Naive thymus-derived CD8-positive, alpha-beta T cell (primary cell): ENCODE results near the gene UBA52. TPM values are rescaled to one million over a fixed set of nuclear protein-coding genes. Genes with fewer than 3 reads are reported as not detected.
"Not testable (repeated sequence)": the region's sequence is repeated elsewhere in the genome, so short reads cannot be mapped to it uniquely, and the experiment has no call there.

Experiments
- ATAC-seq, 2 donors: fragments of 150-1000 bp; cut with Tn5 transposase in 1 of 2; sonication (Bioruptor Pico), chemical (Tn5 transposase) in 1 of 2; 1 replicate in 1 of 2; 2 replicates in 1 of 2; pipeline ENCODE4 v1.10.0; 2021; ENCODE audit warnings: mild to moderate bottlenecking in 2 of 2, moderate library complexity in 2 of 2
- POLR2A ChIA-PET: fragments of 350-600 bp; sonication (Branson Sonifier 250); formaldehyde crosslinking; loops from one replicate; lab custom pipeline; 2021; ENCODE audit warnings: antibody characterized with exemption; lab: Charles Lee
- DNase-seq, 10 donors: peaks; one replicate each; pipeline versions ENCODE4 v3.0.0 to v3.0.0-alpha.2; 2020 to 2022
- H3K27ac Mint-ChIP-seq, 10 donors: one replicate each; pipeline ENCODE4 v1.8.0; 2020 to 2022; ENCODE audit warnings: mild to moderate bottlenecking in 10 of 10, mixed read lengths in 10 of 10, moderate library complexity in 4 of 10, inconsistent platforms in 1 of 10
- H3K27me3 Mint-ChIP-seq, 5 donors: one replicate each; pipeline ENCODE4 v1.8.0; 2021 to 2022; ENCODE audit warnings: mixed read lengths in 5 of 5
- H3K36me3 Mint-ChIP-seq, 3 donors: one replicate each; pipeline ENCODE4 v1.8.0; 2020 to 2022; ENCODE audit warnings: mixed read lengths in 3 of 3, mild to moderate bottlenecking in 2 of 3, inconsistent platforms in 1 of 3
- H3K4me1 Mint-ChIP-seq, 4 donors: one replicate each; pipeline ENCODE4 v1.8.0; 2021 to 2022; ENCODE audit warnings: mixed read lengths in 4 of 4
- H3K4me3 Mint-ChIP-seq, 10 donors: one replicate each; pipeline ENCODE4 v1.8.0; 2020 to 2022; ENCODE audit warnings: mild to moderate bottlenecking in 10 of 10, mixed read lengths in 10 of 10, moderate library complexity in 6 of 10, inconsistent platforms in 1 of 10
- H3K9me3 Mint-ChIP-seq, 9 donors: one replicate each; pipeline ENCODE4 v1.8.0; 2020 to 2022; ENCODE audit warnings: mixed read lengths in 9 of 9, mild to moderate bottlenecking in 3 of 9, inconsistent platforms in 1 of 9, moderate library complexity in 1 of 9
- polyA plus RNA-seq, 3 donors: library from polyadenylated mRNA; unstranded; fragments of 300-500 nt; fragmentation: Illumina TruSeq; gene quantifications; one replicate each; pipeline ENCODE4 v1.2.3, GENCODE V29; 2021
- total RNA-seq, 8 experiments: library from RNA in 2 of 8; stranded (reverse) in 2 of 8; gene quantifications; one replicate each; pipeline ENCODE4 v1.2.3 and lab custom pipeline; 2021 to 2026

UBA52 gene
- total and polyA plus RNA-seq, 5 experiments from 2014 or later: 1,743 to 2,077 (median 1,986) TPM

- Mint-ChIP-seq H3K4me3 (peak overlapping the region in 1 of 10 donors; percentile 26), H3K27ac (no peak overlapping the region), H3K4me1 (peaks cover 9 to 20% (median 18%) of the 10 kb centered on the region in 4 donors), H3K36me3 (peaks cover 0 to 57% (median 11%) of the 10 kb centered on the region in 3 donors), H3K9me3 (no peaks in the 10 kb centered on the region), H3K27me3 (no peaks in the 10 kb centered on the region)
- ATAC-seq (no peak), DNase-seq (no peak)
- POLR2A ChIA-PET: interaction anchor here (0.9 to 1.1 kb wide), 3 partner anchors 12 to 50 kb away, joined by 3 to 4 read pairs (median 4); partner anchors contain the start of gene KXD1
Measured at GRCh38 chr19:18538115-18538514, 33.5 kb upstream of the UBA52 start.

DNA sequence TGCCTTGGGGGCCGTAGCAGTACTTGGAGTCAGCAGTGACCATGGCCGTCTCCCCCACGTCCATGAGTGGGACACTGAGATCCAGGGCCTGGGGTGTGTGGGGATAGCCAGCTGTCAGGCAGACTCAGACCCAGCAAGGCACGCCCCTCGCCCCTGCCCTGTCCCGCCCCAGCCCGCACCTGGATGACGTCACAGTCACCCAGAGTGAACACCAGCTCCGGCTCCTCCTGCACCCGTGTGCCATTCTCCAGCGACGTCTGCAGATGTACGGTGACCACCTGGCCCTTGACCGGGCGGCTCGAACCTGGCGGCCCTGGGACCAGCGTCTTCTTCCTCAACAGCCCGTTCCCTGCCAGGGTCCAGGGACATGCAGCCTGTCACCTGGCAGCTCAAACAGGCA, 32.3 kb upstream of the UBA52 start:
- H3K27me3 Mint-ChIP-seq: no peaks in the 10 kb centered on the region
- no peak overlapping the region for H3K27ac Mint-ChIP-seq
- H3K36me3 Mint-ChIP-seq: peaks cover 0 to 52% (median 9%) of the 10 kb centered on the region in 3 donors
- ATAC-seq (no peak), DNase-seq (no peak)
- H3K9me3 Mint-ChIP-seq: no peaks in the 10 kb centered on the region
- POLR2A ChIA-PET: interaction anchor here (0.7 kb wide), 1 partner anchor 83 kb away, joined by 6 read pairs; no protein-coding TSS in a partner anchor
- H3K4me3 Mint-ChIP-seq: no peak overlapping the region
- peaks cover 12 to 28% (median 24%) of the 10 kb centered on the region in 4 donors for H3K4me1 Mint-ChIP-seq

DNA sequence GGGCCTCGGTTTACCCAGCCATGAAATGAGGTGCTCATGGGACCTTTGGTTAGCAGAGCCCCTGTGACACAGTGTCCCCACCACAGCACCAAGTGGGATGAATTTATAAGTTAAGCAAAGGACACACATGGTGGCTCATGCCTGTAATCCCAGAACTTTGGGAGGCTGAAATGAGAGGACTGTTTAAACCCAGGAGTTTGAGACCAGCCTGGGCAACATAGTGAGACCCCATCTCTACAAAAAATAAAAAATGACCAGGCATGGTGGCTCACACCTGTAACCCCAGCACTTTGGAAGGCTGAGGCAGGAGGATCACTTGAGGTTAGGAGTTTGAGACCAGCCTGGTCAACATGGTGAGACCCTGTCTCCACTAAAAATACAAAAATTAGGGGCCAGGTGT, 31.5 kb upstream of the UBA52 start:
- DNase-seq, H3K9me3 Mint-ChIP-seq, ATAC-seq, H3K27me3 Mint-ChIP-seq: not testable (repeated sequence)
- peaks cover 11 to 31% (median 30%) of the 10 kb centered on the region in 4 donors for H3K4me1 Mint-ChIP-seq
- peak overlapping the region in 3 of 10 donors; percentile 18 to 69 (median 37) for H3K27ac Mint-ChIP-seq
- peaks cover 0 to 49% (median 9%) of the 10 kb centered on the region in 3 donors for H3K36me3 Mint-ChIP-seq
- POLR2A ChIA-PET: interaction anchor here (0.7 kb wide), 1 partner anchor 117 kb away, joined by 3 read pairs; no protein-coding TSS in a partner anchor
- H3K4me3 Mint-ChIP-seq: peak overlapping the region in 1 of 10 donors; percentile 22

DNA sequence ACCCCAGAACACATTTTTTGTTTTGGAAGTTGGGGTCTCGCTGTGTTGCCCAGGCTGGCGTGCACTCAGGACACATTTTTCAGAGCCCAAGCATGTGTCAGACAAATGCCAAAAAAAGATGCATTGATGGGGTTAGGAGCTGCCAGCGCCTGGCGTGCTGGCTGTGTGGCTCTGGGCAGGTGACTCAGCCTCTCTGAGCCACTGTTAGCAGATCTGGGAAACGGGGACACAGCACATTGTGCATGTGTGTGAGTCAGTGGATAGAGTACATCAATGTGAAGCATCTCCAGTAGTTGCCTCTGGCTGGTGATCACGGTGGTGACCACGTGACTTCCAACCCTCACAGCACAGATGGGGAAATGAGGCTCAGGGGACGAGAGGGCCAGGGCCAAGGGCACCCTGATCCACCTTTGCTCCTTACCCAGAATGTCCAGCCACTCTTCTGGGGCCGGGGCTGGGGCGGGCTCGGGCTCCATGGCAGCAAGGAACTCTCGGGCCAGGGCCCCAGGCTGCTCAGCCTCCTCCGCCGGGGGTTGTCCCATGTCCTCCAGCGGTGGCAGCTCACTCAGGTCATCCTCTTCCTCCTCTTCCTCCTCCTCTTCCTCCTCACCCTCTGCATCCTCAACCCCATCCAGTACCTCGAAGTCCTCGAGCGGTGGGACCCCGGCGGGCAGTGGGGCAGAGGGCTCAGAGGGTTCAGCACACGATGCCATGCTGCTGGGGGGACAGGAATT, 30.2 kb upstream of the UBA52 start:
- H3K9me3 Mint-ChIP-seq: no peaks in the 10 kb centered on the region
- peak overlapping the region; percentile 3 to 93 (median 60) for H3K4me3 Mint-ChIP-seq
- H3K27me3 Mint-ChIP-seq: no peaks in the 10 kb centered on the region
- no peak for DNase-seq
- H3K4me1 Mint-ChIP-seq: peaks cover 9 to 37% (median 30%) of the 10 kb centered on the region in 4 donors
- H3K36me3 Mint-ChIP-seq: peaks cover 0 to 38% (median 5%) of the 10 kb centered on the region in 3 donors
- ATAC-seq: no peak
- POLR2A ChIA-PET: interaction anchor here (1.2 to 2.1 kb wide), 8 partner anchors 10 to 72 kb away, joined by 3 to 18 read pairs (median 8); partner anchors contain the start of genes ELL, KXD1 and UBA52
- peak overlapping the region in 9 of 10 donors; percentile 25 to 97 (median 93) for H3K27ac Mint-ChIP-seq

GRCh38 chr19:18541992-18542940, 29.4 kb upstream of the UBA52 start:
- ATAC-seq: peak; percentile 3 to 17
- Mint-ChIP-seq H3K27ac (peak overlapping the region; percentile 82 to 97 (median 94)), H3K36me3 (peaks cover 0 to 31% (median 2%) of the 10 kb centered on the region in 3 donors), H3K4me3 (peak overlapping the region; percentile 83 to 93 (median 89)), H3K9me3 (no peaks in the 10 kb centered on the region), H3K4me1 (peaks cover 7 to 37% (median 30%) of the 10 kb centered on the region in 4 donors), H3K27me3 (no peaks in the 10 kb centered on the region)
- DNase-seq: peak in 1 of 10 donors; percentile 16
- POLR2A ChIA-PET: interaction anchor here (0.6 to 2.1 kb wide), 14 partner anchors 9 to 693 kb away, joined by 3 to 18 read pairs (median 5); partner anchors contain the start of genes ELL, KXD1, REX1BD and UBA52

GRCh38 chr19:18542941-18543813, 28.5 kb upstream of the UBA52 start, which contains the start of gene FKBP8:
Gene FKBP8 (minus strand): TSS chr19:18543573. CDS start chr19:18541970, 1,603 bp downstream.
- no peaks in the 10 kb centered on the region for H3K9me3 Mint-ChIP-seq
- POLR2A ChIA-PET: interaction anchor here (0.6 to 2.8 kb wide), 19 partner anchors 10 to 694 kb away, joined by 3 to 29 read pairs (median 6); partner anchors contain the start of genes ELL, KXD1, REX1BD and UBA52
- H3K4me1 Mint-ChIP-seq: peaks cover 7 to 36% (median 30%) of the 10 kb centered on the region in 4 donors
- ATAC-seq (peak; percentile 98), DNase-seq (peak; percentile 85 to 96 (median 91))
- H3K36me3 Mint-ChIP-seq: peaks cover 0 to 31% (median 2%) of the 10 kb centered on the region in 3 donors
- H3K4me3 Mint-ChIP-seq: peak within 1 kb of the TSS; percentile 86 to 94 (median 92)
- no peaks in the 10 kb centered on the region for H3K27me3 Mint-ChIP-seq
- H3K27ac Mint-ChIP-seq: peak within 1 kb of the TSS; percentile 90 to 98 (median 95)

GRCh38 chr19:18543814-18544475, 27.7 kb upstream of the UBA52 start:
- POLR2A ChIA-PET: interaction anchor here (0.8 to 2.8 kb wide), 6 partner anchors 13 to 288 kb away, joined by 4 to 29 read pairs (median 10); partner anchors contain the start of genes ELL, KXD1, REX1BD and UBA52
- DNase-seq: peak in 9 of 10 donors; percentile 33 to 80 (median 57)
- Mint-ChIP-seq H3K9me3 (no peaks in the 10 kb centered on the region), H3K36me3 (peaks cover 0 to 27% (median 2%) of the 10 kb centered on the region in 3 donors), H3K27me3 (no peaks in the 10 kb centered on the region), H3K27ac (peak overlapping the region; percentile 90 to 98 (median 95)), H3K4me1 (peaks cover 7 to 36% (median 30%) of the 10 kb centered on the region in 4 donors), H3K4me3 (peak overlapping the region; percentile 86 to 94 (median 92))
- ATAC-seq: peak; percentile 52 to 64

- POLR2A ChIA-PET: no interaction called here
- H3K9me3 Mint-ChIP-seq: no peaks in the 10 kb centered on the region
Measured at GRCh38 chr19:18551631-18552030, 20.0 kb upstream of the UBA52 start.

DNA sequence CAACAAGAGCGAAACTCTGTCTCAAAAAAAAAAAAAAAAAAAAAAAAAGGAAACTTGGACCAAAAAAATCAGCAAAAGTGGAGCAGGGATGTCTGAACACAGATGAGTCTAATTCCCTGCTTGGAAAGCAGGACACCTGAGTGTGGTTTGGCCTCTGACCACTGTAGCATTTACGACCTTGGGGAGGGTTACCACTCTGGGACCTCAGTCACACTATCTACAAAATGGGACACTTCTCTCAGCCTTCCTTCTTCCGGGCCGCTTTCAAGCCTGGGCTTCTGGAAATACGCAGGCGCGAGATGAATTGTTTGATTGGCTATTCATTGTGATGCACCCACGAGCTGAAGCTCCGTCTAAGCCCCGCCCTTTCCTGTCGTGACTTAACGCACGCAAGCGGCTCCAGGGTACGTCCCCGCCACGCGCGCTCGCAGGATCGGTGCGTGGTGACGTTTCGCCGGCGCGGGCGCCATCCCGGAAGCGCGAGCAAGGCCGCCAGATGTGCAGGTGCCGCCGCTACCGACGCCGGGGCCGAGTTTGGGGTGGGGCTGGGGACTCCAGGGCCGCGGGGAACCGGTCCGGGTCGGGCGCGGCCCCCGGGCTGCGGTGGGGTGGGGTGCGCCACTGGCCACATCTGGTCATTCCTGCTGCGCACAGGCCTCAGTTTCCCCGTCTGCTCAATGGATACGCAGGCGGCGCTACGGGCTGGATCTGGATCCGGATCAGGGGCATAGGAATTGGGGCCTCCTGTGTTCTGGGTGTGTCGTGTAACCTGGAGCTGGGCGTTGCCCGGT, 14.1 kb upstream of the UBA52 start, which contains the start of gene KXD1:
Gene KXD1 (plus strand): TSS at position 460 of the 791 bp plus-strand sequence. CDS start 4,187 bp downstream, outside the sequence.
- ATAC-seq: peak; percentile 98 to 99
- no peaks in the 10 kb centered on the region for H3K9me3 Mint-ChIP-seq
- DNase-seq: peak; percentile 90 to 99 (median 98)
- H3K4me1 Mint-ChIP-seq: peaks cover 11 to 30% (median 21%) of the 10 kb centered on the region in 4 donors
- no peaks in the 10 kb centered on the region for H3K27me3 Mint-ChIP-seq
- POLR2A ChIA-PET: interaction anchor here (0.6 to 4.1 kb wide), 24 partner anchors 9 to 1115 kb away, joined by 3 to 52 read pairs (median 4); partner anchors contain the start of genes COPE, DDX49, ELL and FKBP8
- peak within 1 kb of the TSS; percentile 89 to 99 (median 95) for H3K27ac Mint-ChIP-seq
- H3K36me3 Mint-ChIP-seq: peaks cover 0 to 7% (median 0%) of the 10 kb centered on the region in 3 donors
- H3K4me3 Mint-ChIP-seq: peak within 1 kb of the TSS; percentile 80 to 94 (median 90)

More at GRCh38 chr19:18551631-18552030, 20.0 kb upstream of the UBA52 start:
- Mint-ChIP-seq H3K36me3 (no peaks in the 10 kb centered on the region), H3K27me3 (no peaks in the 10 kb centered on the region), H3K4me1 (no peaks in the 10 kb centered on the region), H3K4me3 (no peak overlapping the region), H3K27ac (peak overlapping the region in 1 of 10 donors; percentile 39)
- ATAC-seq: no peak
- no peak for DNase-seq

- H3K27me3 Mint-ChIP-seq: no peaks in the 10 kb centered on the region
- ATAC-seq (no peak), DNase-seq (no peak)
- H3K27ac Mint-ChIP-seq: peak overlapping the region; percentile 89 to 99 (median 95)
- peak overlapping the region; percentile 80 to 94 (median 90) for H3K4me3 Mint-ChIP-seq
- H3K9me3 Mint-ChIP-seq: no peaks in the 10 kb centered on the region
- POLR2A ChIA-PET: interaction anchor here (0.6 to 4.1 kb wide), 19 partner anchors 9 to 361 kb away, joined by 3 to 52 read pairs (median 6); partner anchors contain the start of genes COPE, DDX49, ELL and FKBP8
- peaks cover 0 to 11% (median 0%) of the 10 kb centered on the region in 3 donors for H3K36me3 Mint-ChIP-seq
- H3K4me1 Mint-ChIP-seq: peaks cover 11 to 30% (median 21%) of the 10 kb centered on the region in 4 donors
Measured at GRCh38 chr19:18558202-18558555, 13.5 kb upstream of the UBA52 start.
